Left renal cortex interstitium (tissue), 4 donors: ENCODE measurements around the gene HIF1A. TPM values are rescaled to one million over a fixed set of nuclear protein-coding genes. Genes with fewer than 3 reads are reported as not detected.
"Not testable (repeated sequence)": the region's sequence is repeated elsewhere in the genome, so short reads cannot be mapped to it uniquely, and the experiment has no call there.

Experiments used
- DNase-seq, 4 donors: peaks; one replicate each; pipeline ENCODE4 v3.0.0-alpha.2; 2013; ENCODE audit warnings: low read depth in 4 of 4, low spot score in 2 of 4, missing footprints in 1 of 4
- polyA plus RNA-seq, 4 donors: library from polyadenylated mRNA; unstranded; fragments of 120-200 nt; gene quantifications; one replicate each; pipeline ENCODE4 v1.2.1, GENCODE V29; 2013; ENCODE audit not compliant: insufficient read length in 4 of 4

HIF1A gene
- polyA plus RNA-seq, 4 donors: 143 to 178 (median 154) TPM

- no peak for DNase-seq
Measured at GRCh38 chr14:61705017-61705416, 9.7 kb downstream of the HIF1A start.

- no peak for DNase-seq
Measured at GRCh38 chr14:61706096-61706690, 10.9 kb downstream of the HIF1A start.

GRCh38 chr14:61707774-61708173 is 12.5 kb downstream of the HIF1A start:
- not testable (repeated sequence) for DNase-seq

- not testable (repeated sequence) for DNase-seq
Measured at GRCh38 chr14:61708693-61709092, 13.4 kb downstream of the HIF1A start.

GRCh38 chr14:61710853-61711817 is 15.8 kb downstream of the HIF1A start:
- no peak for DNase-seq

- no peak for DNase-seq
Measured at GRCh38 chr14:61712137-61712536, 16.8 kb downstream of the HIF1A start.

GRCh38 chr14:61713724-61714437 is 18.6 kb downstream of the HIF1A start:
- DNase-seq: no peak

GRCh38 chr14:61716956-61717355 is 21.6 kb downstream of the HIF1A start:
- no peak for DNase-seq

GRCh38 chr14:61718039-61718438 is 22.7 kb downstream of the HIF1A start:
- no peak for DNase-seq

GRCh38 chr14:61719344-61720293 is 24.3 kb downstream of the HIF1A start:
- no peak for DNase-seq

GRCh38 chr14:61720294-61720661 is 25.0 kb downstream of the HIF1A start:
- DNase-seq: no peak

GRCh38 chr14:61720741-61721140 is 25.4 kb downstream of the HIF1A start:
- no peak for DNase-seq

- DNase-seq: no peak
Measured at GRCh38 chr14:61724133-61724532, 28.8 kb downstream of the HIF1A start.

- DNase-seq: no peak
Measured at GRCh38 chr14:61726778-61727658, 31.7 kb downstream of the HIF1A start.

GRCh38 chr14:61730756-61731373 is 35.6 kb downstream of the HIF1A start:
- DNase-seq: no peak

- DNase-seq: no peak
Measured at GRCh38 chr14:61733972-61734371, 38.7 kb downstream of the HIF1A start.

- DNase-seq: no peak
Measured at GRCh38 chr14:61736751-61737150, 41.4 kb downstream of the HIF1A start.

- DNase-seq: no peak
Measured at GRCh38 chr14:61737915-61738314, 42.6 kb downstream of the HIF1A start.

GRCh38 chr14:61739133-61739532 is 43.8 kb downstream of the HIF1A start:
- no peak for DNase-seq
